Measurements from ENCODE around the gene ZNF609. TPM values are rescaled to one million over a fixed set of nuclear protein-coding genes. Genes with fewer than 3 reads are reported as not detected.

The ZNF609 gene
- total RNA-seq, 1 donor from 2014 or later: 21.5 TPM

- H3K79me2 ChIP-seq (ENCODE audit: low read depth): peaks cover 61% of the 10 kb centered on the region
- no peak overlapping the region for H3K4me2 ChIP-seq
- Mint-ChIP-seq H3K27me3 (ENCODE audit: insufficient read depth, low read depth) (no peaks in the 10 kb centered on the region), H3K4me1 (peaks cover 3% of the 10 kb centered on the region), H3K36me3 (peaks cover 8% of the 10 kb centered on the region), H3K27ac (no peak overlapping the region), H3K9me3 (no peaks in the 10 kb centered on the region), H3K4me3 (no peak overlapping the region)
- H3K4me3 ChIP-seq: no peak overlapping the region
- no peak overlapping the region for H3K27ac ChIP-seq
- peaks cover 10% of the 10 kb centered on the region for H3K4me1 ChIP-seq
- peaks cover 43% of the 10 kb centered on the region for H4K20me1 ChIP-seq (ENCODE audit: low read depth)
- no peaks in the 10 kb centered on the region for H3K9me3 ChIP-seq (ENCODE audit: low read depth)
- H3K27me3 ChIP-seq: no peaks in the 10 kb centered on the region
- H3K9ac ChIP-seq: no peak overlapping the region
- no peak overlapping the region for H2AFZ ChIP-seq (replicated peaks)
- TF ChIP-seq CTCF (IDR thresholded peaks at IDR 0.05) (no peak), EZH2phosphoT487 (IDR thresholded peaks at IDR 0.05) (no peak), EZH2 (IDR thresholded peaks at IDR 0.05) (no peak)
- no peak for DNase-seq (ENCODE audit: low spot score)
- peaks cover 5% of the 10 kb centered on the region for H3F3A ChIP-seq (ENCODE audit: low read depth)
- H3K36me3 ChIP-seq: no peaks in the 10 kb centered on the region
Measured at GRCh38 chr15:64622410-64623260, 162.3 kb downstream of the ZNF609 start.

GRCh38 chr15:64623347-64623996 lies 163.1 kb downstream of the ZNF609 start:
- Histone ChIP-seq H3K36me3 (no peaks in the 10 kb centered on the region), H3K9me3 (ENCODE audit: low read depth) (no peaks in the 10 kb centered on the region), H3K27me3 (no peaks in the 10 kb centered on the region), H2AFZ (replicated peaks) (no peak overlapping the region), H4K20me1 (ENCODE audit: low read depth) (peaks cover 35% of the 10 kb centered on the region), H3K9ac (no peak overlapping the region), H3K4me1 (peaks cover 2% of the 10 kb centered on the region), H3K4me2 (no peak overlapping the region), H3K27ac (no peak overlapping the region), H3F3A (ENCODE audit: low read depth) (no peaks in the 10 kb centered on the region), H3K4me3 (no peak overlapping the region), H3K79me2 (ENCODE audit: low read depth) (peaks cover 60% of the 10 kb centered on the region)
- no peaks in the 10 kb centered on the region for H3K27me3 Mint-ChIP-seq (ENCODE audit: insufficient read depth, low read depth)
- peaks cover 3% of the 10 kb centered on the region for H3K4me1 Mint-ChIP-seq
- no peak for DNase-seq (ENCODE audit: low spot score)
- no peak overlapping the region for H3K4me3 Mint-ChIP-seq
- H3K9me3 Mint-ChIP-seq: no peaks in the 10 kb centered on the region
- TF ChIP-seq CTCF (IDR thresholded peaks at IDR 0.05) (no peak), EZH2phosphoT487 (IDR thresholded peaks at IDR 0.05) (no peak), EZH2 (IDR thresholded peaks at IDR 0.05) (no peak)
- peaks cover 8% of the 10 kb centered on the region for H3K36me3 Mint-ChIP-seq
- no peak overlapping the region for H3K27ac Mint-ChIP-seq

- DNase-seq (ENCODE audit: low spot score): no peak
- Histone ChIP-seq H2AFZ (replicated peaks) (no peak overlapping the region), H3K4me2 (no peak overlapping the region), H3K9me3 (ENCODE audit: low read depth) (no peaks in the 10 kb centered on the region), H3K4me3 (no peak overlapping the region), H3K36me3 (no peaks in the 10 kb centered on the region), H3K27ac (no peak overlapping the region), H4K20me1 (ENCODE audit: low read depth) (peaks cover 27% of the 10 kb centered on the region), H3K27me3 (no peaks in the 10 kb centered on the region), H3K9ac (no peak overlapping the region), H3K4me1 (no peaks in the 10 kb centered on the region), H3F3A (ENCODE audit: low read depth) (no peaks in the 10 kb centered on the region), H3K79me2 (ENCODE audit: low read depth) (peaks cover 54% of the 10 kb centered on the region)
- Mint-ChIP-seq H3K4me3 (no peak overlapping the region), H3K27me3 (ENCODE audit: insufficient read depth, low read depth) (no peaks in the 10 kb centered on the region), H3K9me3 (no peaks in the 10 kb centered on the region), H3K27ac (no peak overlapping the region), H3K4me1 (peaks cover 3% of the 10 kb centered on the region), H3K36me3 (peaks cover 12% of the 10 kb centered on the region)
- TF ChIP-seq EZH2phosphoT487 (IDR thresholded peaks at IDR 0.05): no peak
- no peak for TF ChIP-seq CTCF (IDR thresholded peaks at IDR 0.05)
- TF ChIP-seq EZH2 (IDR thresholded peaks at IDR 0.05): no peak
Measured at GRCh38 chr15:64624242-64624641, 163.9 kb downstream of the ZNF609 start.

All from neural progenitor cell (in vitro differentiated cells).